HG03108 (cell line): Measurements from ENCODE around the gene TNS1.

ENCODE experiments used
- ATAC-seq: cut with Tn5 transposase; IDR thresholded peaks from one replicate; pipeline ENCODE4 v1.9.1; 2021; ENCODE audit warnings: moderate library complexity; ENCODE audit not compliant: unreplicated experiment

The TNS1 gene

DNA sequence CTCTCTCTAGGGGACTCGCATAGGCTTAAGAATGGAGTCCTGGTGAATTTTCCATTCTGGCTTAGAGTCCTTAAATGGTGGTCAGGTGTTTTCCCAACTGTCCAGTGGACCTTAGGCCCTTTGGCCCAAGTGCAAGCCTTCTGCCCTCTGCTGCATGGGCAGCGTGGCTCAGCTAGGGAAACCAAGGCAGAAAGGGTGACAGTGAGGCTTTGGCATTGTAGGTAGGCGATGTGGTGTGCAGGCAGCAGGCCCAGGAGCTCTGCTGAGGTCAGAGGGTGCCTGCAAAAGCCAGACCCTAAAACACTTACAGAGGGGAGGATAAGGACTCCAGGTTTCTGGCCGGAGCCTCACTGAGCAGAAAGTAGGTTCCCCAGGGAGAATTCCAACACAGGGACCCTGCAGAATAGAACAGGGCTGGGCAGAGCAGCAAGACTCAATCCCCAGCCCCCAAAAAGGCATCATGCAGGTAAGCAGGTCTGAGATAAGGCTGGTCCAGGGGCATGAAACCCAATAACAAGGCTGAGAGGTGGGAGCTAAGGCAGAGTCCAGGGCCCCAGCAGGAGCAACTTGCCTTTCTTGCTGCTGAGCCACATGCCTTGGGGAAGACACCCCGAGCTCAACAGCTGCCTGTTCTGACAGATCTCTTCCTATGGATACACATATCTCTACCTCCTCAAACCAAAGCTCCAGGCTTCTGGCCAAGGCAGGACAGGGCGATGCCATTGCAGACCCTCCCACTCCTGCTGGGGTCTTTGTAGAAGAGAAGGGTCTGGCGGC, 199.7 kb downstream of the TNS1 start:
- ATAC-seq = no peak

DNA sequence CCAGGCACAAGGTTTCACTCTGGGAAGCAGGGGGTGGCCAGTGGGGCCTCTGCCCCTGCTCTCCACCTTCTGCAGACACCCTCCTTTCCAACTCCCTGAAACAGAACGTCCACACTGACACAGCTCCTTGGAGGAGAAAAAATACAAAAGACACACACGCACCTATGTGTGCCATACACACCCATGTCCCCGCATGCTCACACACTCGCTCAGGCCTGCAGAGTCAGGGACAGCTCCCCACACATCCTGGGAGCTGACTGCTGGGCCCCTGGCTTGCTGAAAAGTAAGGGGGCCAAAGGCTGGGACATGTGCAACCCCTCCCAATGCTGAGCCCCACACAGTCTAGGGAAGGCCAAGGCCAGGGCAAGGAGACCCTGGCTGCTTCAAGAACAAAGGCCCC, 200.5 kb downstream of the TNS1 start:
- no peak for ATAC-seq

DNA sequence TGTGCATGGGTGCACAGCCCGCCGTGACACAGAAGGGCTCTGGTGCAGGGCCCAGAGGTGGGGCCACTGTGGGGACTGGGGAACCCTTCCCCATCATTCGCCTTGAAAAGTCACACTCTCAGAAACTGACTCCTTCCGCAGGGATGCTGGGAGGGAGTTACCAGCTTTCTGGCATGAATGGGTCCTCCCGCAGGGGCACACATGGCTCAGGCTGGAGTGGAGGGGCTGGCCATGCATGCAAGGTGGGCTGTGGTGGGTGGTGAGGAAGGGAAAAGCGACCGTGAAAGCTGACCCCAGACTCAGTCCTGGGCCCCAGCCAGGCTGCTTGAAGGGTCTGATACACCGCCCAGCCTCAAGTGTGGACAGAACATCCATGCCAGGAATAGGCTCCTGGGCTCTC, 201.1 kb downstream of the TNS1 start:
- no peak for ATAC-seq

DNA sequence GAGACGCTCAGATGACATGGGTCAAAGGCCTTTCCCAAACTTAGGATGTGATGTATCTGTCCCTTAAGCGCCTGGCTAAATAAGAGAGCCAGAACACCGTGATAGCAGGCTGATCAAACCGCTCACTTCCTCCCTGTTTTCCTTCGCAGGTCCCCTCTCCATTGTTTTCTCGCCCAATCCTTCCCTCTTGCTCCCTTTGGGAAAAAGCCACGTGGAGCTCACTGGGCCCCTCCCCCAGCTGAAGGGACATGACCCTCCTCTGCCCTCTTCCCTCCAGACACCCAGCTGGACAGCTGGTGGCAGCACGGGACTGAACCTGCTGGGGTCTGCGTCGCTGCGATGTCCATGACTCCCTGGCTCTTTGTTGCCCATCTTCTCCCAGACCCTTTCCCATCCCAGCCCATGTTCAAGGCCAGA, 201.7 kb downstream of the TNS1 start:
- no peak for ATAC-seq

DNA sequence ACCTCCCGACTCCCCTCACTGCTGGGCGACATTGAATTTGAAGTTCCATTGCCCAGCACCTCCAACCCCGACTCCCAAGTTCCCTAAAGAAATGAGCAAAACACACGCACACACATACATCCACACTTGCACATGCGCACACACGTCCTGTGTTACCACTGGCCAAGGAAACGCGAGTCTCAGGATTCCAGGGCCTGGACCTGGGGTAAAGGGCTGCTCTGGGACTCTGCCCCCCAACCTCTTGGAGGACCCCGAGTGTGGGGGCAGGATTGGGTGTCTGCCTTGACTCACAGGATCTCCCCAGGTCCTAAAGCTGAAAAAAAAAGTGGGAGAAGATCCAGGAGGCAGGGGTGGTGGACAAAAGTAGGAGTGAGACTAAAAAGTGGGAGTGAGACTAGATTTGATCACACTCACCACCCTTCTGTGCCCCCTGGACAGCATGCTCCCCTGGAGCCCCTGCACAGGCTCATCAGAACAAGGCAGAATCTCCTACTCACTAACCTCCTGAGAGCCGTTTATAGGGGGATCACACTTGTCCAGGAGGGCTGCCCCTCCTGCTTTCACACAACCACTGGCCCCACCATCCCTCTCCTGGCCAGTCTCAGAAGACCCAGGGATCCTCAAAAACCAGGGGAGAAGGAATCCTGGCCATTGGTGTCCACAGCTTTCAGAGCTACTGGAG, 202.2 kb downstream of the TNS1 start:
- no peak for ATAC-seq

DNA sequence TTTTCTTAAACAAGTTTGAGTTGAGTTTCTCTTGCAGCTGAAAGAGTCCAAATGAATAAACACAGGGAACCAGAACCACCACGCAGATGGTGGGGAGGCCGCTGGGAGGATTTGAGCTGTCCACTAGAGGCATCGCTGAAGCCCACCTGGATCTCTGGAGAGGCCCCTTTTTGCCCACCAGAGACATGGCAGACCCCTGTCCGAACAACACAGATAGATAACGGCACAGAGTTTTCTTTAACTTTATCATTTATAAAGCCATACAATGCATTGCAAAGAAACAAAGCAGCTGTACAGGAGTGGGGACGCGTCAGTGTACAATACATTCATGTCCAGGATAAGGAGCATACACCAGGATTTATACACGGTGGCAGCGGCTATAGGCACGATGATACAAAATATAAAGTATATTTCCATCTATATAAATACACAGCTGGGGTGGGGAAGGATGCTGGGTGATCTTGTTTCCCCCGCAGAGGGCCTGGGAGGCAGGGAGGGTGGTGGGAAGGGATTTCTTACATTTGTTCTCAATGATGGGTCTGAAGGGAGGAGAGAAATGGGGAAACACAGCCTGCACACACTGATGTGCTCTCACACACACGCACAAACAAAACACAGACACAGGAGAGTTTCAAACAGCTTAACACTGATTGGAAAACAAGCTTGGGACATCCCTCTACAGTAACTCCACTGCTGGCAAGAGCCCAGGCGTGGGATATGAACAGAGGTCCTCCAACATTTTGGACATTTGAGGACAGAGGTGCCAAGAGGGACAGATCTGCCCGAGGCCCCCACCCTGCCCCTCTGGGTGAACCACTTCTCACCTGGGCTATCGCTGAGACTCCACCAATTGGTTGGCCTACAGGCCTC, 203.0 kb downstream of the TNS1 start:
- ATAC-seq = no peak

DNA sequence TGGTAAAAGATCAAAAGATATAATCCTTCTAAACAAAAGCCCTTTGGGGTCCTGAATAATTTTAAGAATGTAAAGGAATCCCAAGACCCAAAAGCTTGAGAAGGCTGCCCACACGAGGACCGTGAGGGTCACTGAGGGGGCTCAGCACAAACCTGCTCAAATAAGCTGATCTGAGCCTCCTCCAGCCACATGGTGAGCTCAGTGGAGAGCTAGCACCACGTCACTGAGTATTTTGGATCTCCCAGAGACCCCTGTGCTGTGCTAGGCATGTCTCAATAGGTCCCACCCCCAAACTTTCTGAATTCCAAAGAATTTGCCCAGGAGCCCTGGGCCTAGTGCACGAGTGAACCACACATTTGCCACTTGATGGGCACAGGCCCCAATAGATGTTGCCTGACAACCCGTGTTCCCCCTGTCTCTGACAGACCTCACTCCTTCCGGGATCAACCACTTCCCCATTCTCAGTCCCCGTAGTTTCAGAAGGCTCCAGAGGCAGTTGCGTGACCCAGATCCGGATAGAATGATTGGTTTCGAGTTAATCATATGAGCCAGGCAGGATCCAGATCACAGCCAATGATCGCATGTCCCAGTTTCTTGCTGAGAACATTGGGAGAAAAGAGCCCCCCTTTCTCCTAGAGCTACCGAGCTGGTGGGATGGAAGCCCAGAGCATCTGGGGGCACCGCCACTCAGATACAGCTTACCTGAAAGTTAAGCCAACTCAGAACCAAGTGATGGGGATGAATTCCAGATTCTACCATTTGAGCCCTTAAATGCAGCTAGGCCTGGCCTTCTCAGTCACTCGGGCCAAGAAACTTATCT, 203.8 kb downstream of the TNS1 start:
- ATAC-seq = peak; percentile 64

DNA sequence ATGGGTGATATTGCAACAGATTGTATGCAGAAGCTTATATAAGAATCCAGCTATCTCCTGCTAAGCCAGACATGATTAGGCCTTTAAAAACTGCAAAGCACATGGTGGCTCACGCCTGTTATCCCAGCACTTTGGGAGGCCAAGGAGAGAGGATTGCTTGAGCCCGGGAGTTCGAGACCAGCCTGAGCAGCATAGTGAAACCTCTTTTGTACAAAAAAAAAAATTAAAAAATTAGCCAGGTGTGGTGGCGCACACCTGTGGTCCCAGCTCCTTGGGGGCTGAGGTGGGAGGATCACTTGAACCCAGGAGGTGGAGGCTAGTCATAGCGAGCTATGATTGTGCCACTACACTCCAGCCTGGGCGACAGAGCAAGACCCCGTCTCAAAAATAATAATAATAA, 204.6 kb downstream of the TNS1 start:
- ATAC-seq = no peak

DNA sequence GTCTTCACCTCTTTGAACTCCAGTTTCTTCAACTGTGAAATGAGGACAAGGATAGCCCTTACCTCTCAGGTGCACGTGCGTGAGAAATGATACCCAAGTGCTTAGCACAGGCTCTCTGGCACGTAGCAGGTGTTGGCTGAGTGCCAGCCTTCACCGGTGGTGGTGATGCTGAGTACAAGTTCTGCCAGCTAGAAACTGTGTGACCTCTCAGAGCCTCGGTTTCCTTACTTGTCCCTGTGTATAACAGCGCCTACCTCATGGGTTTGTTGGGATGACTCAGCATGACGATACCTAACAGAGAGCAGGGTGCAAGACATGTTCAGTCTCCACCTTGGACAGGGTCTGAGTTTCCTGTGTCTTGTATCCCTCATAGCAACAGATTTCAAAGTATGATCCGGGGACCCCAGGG, 205.1 kb downstream of the TNS1 start:
- no peak for ATAC-seq

DNA sequence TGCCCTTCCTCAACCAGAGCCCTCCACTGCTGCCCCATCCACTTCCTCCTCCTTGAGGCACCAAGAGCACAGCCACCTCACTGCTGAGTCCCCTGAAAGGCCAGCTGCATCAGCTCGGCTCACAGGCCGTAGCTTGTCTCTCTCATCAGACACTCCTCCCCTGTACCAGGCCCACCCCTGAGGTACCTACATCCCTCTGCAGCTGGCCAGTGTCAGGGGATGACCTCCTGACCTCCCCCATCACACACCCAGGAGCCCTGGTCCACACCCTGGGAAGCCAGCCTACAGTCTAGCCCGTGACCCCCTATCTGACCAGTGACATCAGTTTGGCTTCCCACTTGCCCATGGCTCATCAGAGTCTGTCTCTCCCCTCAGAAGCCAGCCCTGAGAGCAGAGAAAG, 205.6 kb downstream of the TNS1 start:
- no peak for ATAC-seq

DNA sequence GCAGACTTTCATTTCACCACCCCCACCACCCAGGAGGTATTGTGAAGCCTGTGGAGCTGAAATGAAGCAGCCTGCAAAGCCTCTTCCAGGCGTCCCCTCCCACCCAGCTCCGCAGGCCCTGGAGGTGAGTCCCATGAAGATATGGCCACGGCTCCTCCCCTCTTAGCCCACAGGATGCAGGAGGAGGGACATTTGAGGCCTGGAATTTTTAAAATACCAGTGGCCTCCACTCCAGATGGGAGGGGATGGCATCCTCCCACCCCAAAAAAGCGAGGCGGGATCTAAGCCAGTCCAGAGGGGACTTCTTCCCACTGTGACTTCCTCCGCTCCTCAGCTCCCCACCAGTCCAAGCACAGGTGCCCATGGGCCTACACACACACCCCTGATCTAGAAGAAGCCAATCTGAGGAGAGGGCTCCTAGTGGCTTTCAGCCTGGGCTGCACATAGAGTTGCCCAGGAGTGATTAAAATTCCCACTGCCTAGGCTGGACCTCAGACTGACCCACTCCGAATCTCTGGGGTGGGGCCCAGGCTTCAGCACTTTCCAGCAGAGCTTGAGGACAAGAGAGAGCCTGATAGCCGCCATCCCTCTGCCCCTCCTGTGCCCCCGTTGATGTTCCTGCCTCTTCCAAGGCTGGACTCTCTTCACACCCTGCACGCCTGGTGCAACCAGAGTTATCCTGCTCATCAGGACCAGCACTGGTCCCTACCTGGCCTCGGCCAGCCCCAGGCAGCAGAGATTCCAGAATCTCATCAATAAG, 206.9 kb downstream of the TNS1 start:
- no peak for ATAC-seq

DNA sequence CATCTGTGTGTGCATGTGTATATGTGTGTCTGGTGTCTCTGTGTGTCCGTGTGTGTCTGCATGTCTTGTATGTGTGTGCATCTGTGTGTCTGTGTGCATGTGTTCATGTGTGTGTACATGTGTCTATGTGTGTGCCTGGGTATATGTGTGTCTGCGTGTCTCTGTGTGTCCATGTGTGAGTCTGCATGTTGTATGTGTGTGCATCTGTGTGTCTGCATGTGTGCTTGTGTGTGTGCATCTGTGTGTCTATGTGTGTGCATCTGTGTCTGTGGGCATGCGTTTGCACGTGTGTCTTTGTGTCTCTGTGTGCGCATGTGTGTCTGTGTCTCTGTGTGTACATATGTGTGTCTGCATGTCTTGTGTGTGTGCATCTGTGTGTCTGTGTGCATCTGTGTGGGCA, 207.7 kb downstream of the TNS1 start:
- ATAC-seq = no peak

DNA sequence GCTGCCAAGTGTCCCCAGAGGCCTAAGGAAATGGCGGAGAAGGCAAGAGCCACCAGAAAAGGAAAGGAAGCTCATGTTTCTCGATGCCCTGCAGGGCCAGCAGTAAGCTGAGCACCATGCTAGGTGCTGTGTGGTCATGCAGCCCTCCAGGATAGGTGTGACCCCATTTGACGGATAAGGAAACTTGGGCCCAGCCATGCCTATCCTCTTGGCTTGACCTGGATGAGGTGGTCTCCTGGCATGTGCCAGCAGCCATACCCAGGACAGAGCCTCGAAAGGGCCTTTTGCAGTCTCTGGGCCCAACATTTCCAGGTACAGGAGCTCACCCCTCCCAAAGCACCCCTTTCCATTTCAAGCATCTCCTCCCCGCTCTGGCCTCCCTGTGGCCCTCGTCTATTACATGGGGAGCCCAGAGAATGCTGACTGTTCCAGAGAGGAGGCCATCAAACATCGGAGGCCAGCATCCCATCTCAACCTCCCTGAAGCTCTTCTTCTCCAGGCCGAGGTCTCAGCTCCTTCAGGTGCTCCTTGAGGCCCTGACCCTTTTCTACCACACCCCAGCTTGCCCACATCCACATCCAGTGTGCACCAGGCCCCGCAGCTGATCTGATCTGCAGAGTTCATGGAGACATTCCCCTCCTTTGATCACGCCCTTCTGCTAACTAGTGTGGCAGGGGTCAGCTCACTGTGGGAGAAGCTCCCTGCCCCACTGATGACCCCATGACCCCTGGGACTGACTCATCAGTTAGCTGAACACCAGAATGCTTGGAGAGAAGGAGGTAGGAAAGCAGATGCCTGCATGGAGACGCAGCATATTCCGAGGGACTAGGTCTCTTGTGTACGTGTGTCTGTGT, 208.4 kb downstream of the TNS1 start:
- no peak for ATAC-seq

DNA sequence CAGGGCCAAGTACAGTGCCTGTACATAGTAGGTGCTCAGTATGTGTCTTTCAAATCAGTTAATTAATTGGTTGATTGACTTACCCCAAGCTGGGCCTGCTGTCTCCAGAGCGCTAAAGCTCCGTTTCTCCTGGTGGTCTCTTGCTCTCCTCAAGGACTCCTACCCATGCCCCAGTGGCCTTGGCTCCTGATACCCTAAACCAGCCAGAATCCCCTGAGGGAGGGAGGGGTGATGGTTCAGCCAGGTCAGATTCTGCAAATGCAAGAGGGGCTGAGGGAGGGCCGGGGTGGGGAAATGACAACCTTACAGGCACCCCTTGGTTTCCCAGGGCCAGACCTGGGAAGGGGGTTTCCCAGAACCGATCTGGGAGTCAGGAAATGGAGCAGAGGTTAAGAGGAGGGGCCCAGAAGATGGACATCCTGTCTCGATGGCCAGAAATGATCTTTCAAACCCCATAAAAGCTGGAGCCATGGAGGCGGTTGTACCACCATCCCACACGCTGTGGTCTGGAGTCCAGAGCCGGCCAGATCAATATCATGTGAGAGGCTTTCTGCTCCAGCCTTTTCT, 209.1 kb downstream of the TNS1 start:
- no peak for ATAC-seq

DNA sequence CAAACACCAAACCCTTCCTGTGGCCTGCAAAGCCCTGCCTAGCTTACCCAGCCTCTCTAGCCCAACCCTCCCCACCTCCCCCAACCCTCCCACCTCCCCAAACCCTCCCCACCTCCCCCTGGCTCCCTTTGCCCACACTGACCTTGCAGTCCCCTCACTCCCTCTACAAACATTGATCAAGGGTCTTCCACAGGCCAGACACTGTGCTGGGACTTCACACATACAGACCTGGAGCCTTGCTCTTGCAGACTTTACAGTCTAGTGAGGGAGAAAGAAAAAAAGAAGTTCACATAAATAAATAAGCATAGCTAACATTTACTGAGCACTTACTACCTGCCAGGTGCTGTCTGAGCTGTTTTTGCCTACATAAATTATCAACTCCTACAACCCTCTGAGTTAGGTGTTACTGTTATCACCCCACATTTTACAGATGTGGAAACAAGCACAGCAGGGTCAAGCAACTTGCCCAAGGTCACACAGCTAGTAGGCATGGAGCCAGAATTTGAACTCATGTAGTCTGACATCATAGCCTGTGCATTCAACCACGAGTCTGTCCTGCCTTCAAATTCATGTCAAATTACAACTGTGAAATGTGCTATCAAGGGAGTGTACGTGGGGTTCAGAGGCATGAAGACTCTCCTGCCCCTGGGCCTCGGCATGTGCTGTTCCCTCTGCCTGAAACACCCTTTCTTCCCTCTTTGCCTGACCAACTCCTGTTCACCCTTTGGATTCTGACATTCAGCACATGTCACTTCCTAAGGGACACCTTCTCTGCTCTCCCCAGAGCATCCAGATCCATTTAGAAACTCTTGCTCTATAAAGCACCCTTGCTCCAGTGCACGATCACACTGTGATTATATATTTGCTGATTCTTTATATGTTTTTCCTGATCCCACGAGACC, 209.9 kb downstream of the TNS1 start:
- ATAC-seq = no peak

DNA sequence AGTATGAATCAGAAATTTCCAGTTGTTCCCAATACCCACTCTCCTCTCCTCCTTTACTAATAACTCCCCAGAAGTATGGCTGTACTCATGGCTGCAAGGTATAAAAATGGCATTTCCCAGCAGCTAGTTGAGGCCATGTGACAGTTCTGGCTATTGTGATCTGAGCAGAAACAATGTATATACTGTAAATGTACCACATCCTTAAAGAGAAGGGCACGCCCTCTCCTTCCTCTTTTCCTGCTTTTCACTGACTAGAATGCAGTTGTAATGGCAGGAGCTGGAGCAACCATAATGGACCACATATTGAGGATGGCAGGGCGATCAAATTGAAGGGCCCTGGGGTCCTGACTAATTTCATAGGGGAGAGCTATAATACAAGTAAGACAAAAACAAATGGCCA, 211.2 kb downstream of the TNS1 start:
- no peak for ATAC-seq

DNA sequence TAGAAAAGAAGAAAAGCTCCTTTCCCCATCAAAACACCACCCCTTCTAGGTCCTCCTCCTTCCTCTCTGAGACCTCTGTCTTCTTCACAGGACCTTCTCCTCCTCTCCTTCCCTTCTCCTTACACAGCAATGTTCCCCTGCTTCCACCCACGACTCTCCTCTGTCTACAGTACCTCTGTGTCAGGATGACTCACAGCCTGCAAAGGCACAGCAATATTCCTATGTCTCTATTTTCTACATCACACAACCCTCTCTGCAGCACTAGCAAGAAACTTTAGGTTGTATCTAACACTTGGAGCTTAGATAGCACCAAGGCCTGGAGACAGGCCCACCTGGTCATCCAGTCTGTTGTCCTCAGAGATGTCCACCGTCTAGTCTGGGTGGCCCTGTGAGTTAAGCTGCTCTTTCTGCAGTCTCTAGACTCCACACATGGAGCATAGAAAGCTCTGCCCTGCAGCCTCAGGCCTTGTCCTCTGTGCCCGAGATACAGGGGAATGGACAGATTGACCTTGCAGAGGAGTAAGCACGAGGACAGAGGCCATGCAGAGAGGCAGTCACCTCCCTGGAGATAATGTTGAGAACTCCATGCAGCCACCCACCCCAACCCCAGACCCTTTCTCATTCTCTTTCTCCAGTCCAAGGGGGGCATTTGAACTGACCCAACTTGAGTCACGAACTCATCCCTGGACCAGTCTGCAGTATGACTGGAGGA, 212.0 kb downstream of the TNS1 start:
- ATAC-seq = peak; percentile 13
